HCT116 (cell line): ENCODE data around the gene SLC44A1. TPM values are rescaled to one million over a fixed set of nuclear protein-coding genes. Genes with fewer than 3 reads are reported as not detected.

Experiments
- ATAC-seq: fragments of 200-7000 bp; cut with Tn5 transposase; 2 replicates; pipeline ENCODE4 v1.9.1; 2020; ENCODE audit warnings: mild to moderate bottlenecking, moderate library complexity
- BruUV-seq: library from RNA; stranded (reverse); fragments of 400-500 nt; replicated peaks from 2 replicates; lab custom pipeline; 2021; lab: Mats Ljungman, UMichigan
- CTCF ChIA-PET: fragments of 300-600 bp; sonication (Branson Sonifier 250); formaldehyde crosslinking; loops from one replicate; lab custom pipeline; 2021; ENCODE audit warnings: antibody characterized with exemption; lab: Charles Lee
- POLR2A ChIA-PET: fragments of 300-600, 350-600 bp; sonication (Branson Sonifier 250); formaldehyde crosslinking; loops from one replicate; lab custom pipeline; 2021; ENCODE audit warnings: antibody characterized with exemption; lab: Charles Lee
- RAD21 ChIA-PET, 2 experiments: fragments of 300-600 bp; sonication (Branson Sonifier 250); formaldehyde crosslinking; loops; one replicate each; lab custom pipeline; 2023; ENCODE audit warnings: low total read pairs in 2 of 2; ENCODE audit not compliant: uncharacterized antibody in 2 of 2, unreplicated experiment in 2 of 2, low non-redundant PET in 1 of 2; lab: Charles Lee
- DNase-seq: peaks from one replicate; pipeline ENCODE4 v3.0.0-alpha.2; 2010; ENCODE audit warnings: low read depth, low spot score
- H2AFZ ChIP-seq: fragments of 200-600 bp; shearing (Covaris generic), sonication (generic); 2 replicates; pipeline ENCODE4 v1.6.1; 2017; ENCODE audit warnings: low read depth, mixed run types, mixed read lengths, antibody characterized with exemption, low read length; ENCODE audit not compliant: poor library complexity, severe bottlenecking
- H3K27ac ChIP-seq: 2 replicates; pipeline ENCODE4 v1.5.1; 2012; ENCODE audit warnings: low read depth, low read length
- H3K27me3 ChIP-seq: fragments of 200-600 bp; sonication (generic); 2 replicates; pipeline ENCODE4 v1.6.1; 2016; ENCODE audit warnings: mixed run types, low read length, mixed read lengths; ENCODE audit not compliant: insufficient read depth
- H3K36me3 ChIP-seq, 2 experiments: fragments of 200-500 bp in 1 of 2; fragments of 200-600 bp in 1 of 2; sonication (Bioruptor generic) in 1 of 2; sonication (generic) in 1 of 2; 2 replicates each; pipeline versions ENCODE4 v1.5.1 to v1.6.1; 2014 to 2016; ENCODE audit warnings: low read length in 2 of 2, inconsistent platforms in 1 of 2, mixed read lengths in 1 of 2, mixed run types in 1 of 2; ENCODE audit not compliant: insufficient read depth in 2 of 2, control insufficient read depth in 1 of 2
- H3K4me1 ChIP-seq, 2 experiments: fragments of 200-600 bp in 1 of 2; sonication (generic) in 1 of 2; 2 replicates each; pipeline versions ENCODE4 v1.5.1 to v1.6.1; 2012 to 2017; ENCODE audit warnings: low read length in 2 of 2, inconsistent platforms in 1 of 2, mild to moderate bottlenecking in 1 of 2, mixed read lengths in 1 of 2, mixed run types in 1 of 2, moderate library complexity in 1 of 2; ENCODE audit not compliant: insufficient read depth in 2 of 2, control insufficient read depth in 1 of 2
- H3K4me2 ChIP-seq: fragments of 200-600 bp; sonication (generic); 2 replicates; pipeline ENCODE4 v1.6.1; 2017; ENCODE audit warnings: mixed run types, low read length, mixed read lengths
- H3K4me3 ChIP-seq, 2 experiments: fragments of 200-600 bp in 1 of 2; sonication (generic) in 1 of 2; replicated peaks in 1 of 2; 2 replicates each; pipeline ENCODE4 v1.5.1; 2011 to 2016; ENCODE audit warnings: low read length in 2 of 2, control low read depth in 1 of 2, low read depth in 1 of 2, mild to moderate bottlenecking in 1 of 2, mixed read lengths in 1 of 2, mixed run types in 1 of 2
- H3K79me2 ChIP-seq: fragments of 200-600 bp; sonication (generic); 2 replicates; pipeline ENCODE4 v1.6.1; 2017; ENCODE audit warnings: mild to moderate bottlenecking, mixed run types, low read length, moderate library complexity, mixed read lengths; ENCODE audit not compliant: insufficient read depth
- H3K9ac ChIP-seq: fragments of 200-600 bp; sonication (generic); 2 replicates; pipeline ENCODE4 v1.6.1; 2016; ENCODE audit warnings: low read length, mixed read lengths
- H3K9me2 ChIP-seq: fragments of 200-600 bp; sonication (generic), shearing (Covaris generic); 2 replicates; pipeline ENCODE4 v1.6.1; 2017; ENCODE audit warnings: mixed run types, mild to moderate bottlenecking, moderate library complexity; ENCODE audit not compliant: insufficient read depth
- H3K9me3 ChIP-seq, 2 experiments: fragments of 200-500 bp in 1 of 2; fragments of 200-600 bp in 1 of 2; sonication (Bioruptor generic) in 1 of 2; sonication (generic) in 1 of 2; 2 replicates each; pipeline ENCODE4 v1.6.1; 2014 to 2017; ENCODE audit warnings: low read length in 2 of 2, mixed read lengths in 2 of 2, inconsistent platforms in 1 of 2, low read depth in 1 of 2, mild to moderate bottlenecking in 1 of 2, mixed run types in 1 of 2, moderate library complexity in 1 of 2; ENCODE audit not compliant: control insufficient read depth in 1 of 2, insufficient read depth in 1 of 2
- H4K20me1 ChIP-seq: fragments of 200-600 bp; sonication (generic), shearing (Covaris generic); 2 replicates; pipeline ENCODE4 v1.6.1; 2017; ENCODE audit warnings: mixed run types, mild to moderate bottlenecking, moderate library complexity; ENCODE audit not compliant: insufficient read depth
- CBX3 ChIP-seq: IDR thresholded peaks from 2 replicates; pipeline ENCODE4 v1.6.1; 2012; ENCODE audit warnings: low read depth
- EZH2phosphoT487 ChIP-seq: fragments of 200-600 bp; IDR thresholded peaks from 2 replicates; pipeline ENCODE4 v1.6.1; 2018; ENCODE audit warnings: antibody characterized with exemption, borderline replicate concordance
- FOSL1 ChIP-seq: IDR thresholded peaks from 2 replicates; pipeline ENCODE4 v1.6.1; 2012; ENCODE audit warnings: low read depth
- YY1 ChIP-seq: IDR thresholded peaks from 2 replicates; pipeline ENCODE4 v1.6.1; 2011; ENCODE audit warnings: low read length, low read depth, moderate library complexity, mild to moderate bottlenecking; ENCODE audit not compliant: insufficient replicate concordance; ENCODE audit errors: extremely low read depth
- ZFX ChIP-seq: fragments of 450-650 bp; IDR thresholded peaks from 2 replicates; pipeline ENCODE4 v1.6.1; 2017
- intact Hi-C: fragments of 100-400 bp; cut with micrococcal nuclease; formaldehyde crosslinking; loops from 2 replicates; pipeline ENCODE4 v1.10.0; 2022
- total RNA-seq: library from RNA; stranded (reverse); gene quantifications from one replicate; pipeline ENCODE4 v1.2.1, GENCODE V29; 2021; ENCODE audit not compliant: unreplicated experiment
- TF ChIP-seq, protein P1 (sequence below): IDR thresholded peaks from 2 replicates; pipeline ENCODE4 v1.6.1; 2012; ENCODE audit warnings: low read depth

SLC44A1 gene
- total RNA-seq, 1 experiment from 2014 or later, result 44.1 TPM

DNA sequence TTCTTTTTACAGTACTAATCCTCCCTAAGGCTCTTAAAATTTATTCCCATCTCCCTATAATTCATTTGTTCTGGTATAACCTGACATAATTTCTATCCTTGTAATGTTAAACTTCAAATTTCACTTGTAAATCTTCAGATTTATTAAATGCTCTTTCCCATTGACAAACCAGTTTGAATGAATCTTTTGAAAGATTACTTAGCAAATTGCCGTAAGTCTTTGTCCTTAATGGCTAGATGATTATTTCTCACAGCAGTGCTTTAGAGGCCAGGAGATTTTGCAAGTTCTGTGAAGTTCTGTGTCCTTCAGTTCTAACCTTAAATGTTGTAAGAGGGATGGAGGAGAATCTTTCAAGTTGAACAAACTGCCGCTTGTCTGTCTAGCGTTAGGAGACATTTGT, 4.2 kb downstream of the SLC44A1 start:
- H3K4me3 ChIP-seq, result no peak overlapping the region
- H3K27me3 ChIP-seq, result no peaks in the 10 kb centered on the region
- H3K9ac ChIP-seq, result no peak overlapping the region
- no peak overlapping the region for H2AFZ ChIP-seq
- intact Hi-C loops, result loop anchor here (5.0 to 10.0 kb wide), 3 partner anchors 64 to 384 kb away; no protein-coding TSS in a partner anchor
- no peak for ATAC-seq
- H3K36me3 ChIP-seq, result no peaks in the 10 kb centered on the region
- peaks cover 8 to 15% of the 10 kb centered on the region in 2 experiments; a peak in 3 of 4 replicates for H3K4me1 ChIP-seq
- H4K20me1 ChIP-seq, result no peaks in the 10 kb centered on the region
- no peak overlapping the region for H3K4me2 ChIP-seq
- no peak for TF ChIP-seq FOSL1
- no peak for TF ChIP-seq YY1
- TF ChIP-seq CBX3, result no peak
- POLR2A ChIA-PET, result no interaction called here
- RAD21 ChIA-PET, result no interaction called here
- CTCF ChIA-PET, result no interaction called here
- H3K79me2 ChIP-seq, result peaks cover 43% of the 10 kb centered on the region
- H3K27ac ChIP-seq, result no peak overlapping the region
- DNase-seq, result no peak
- no peaks in the 10 kb centered on the region for H3K9me3 ChIP-seq
- BruUV-seq, result no TSS peak
- no peaks in the 10 kb centered on the region for H3K9me2 ChIP-seq

DNA sequence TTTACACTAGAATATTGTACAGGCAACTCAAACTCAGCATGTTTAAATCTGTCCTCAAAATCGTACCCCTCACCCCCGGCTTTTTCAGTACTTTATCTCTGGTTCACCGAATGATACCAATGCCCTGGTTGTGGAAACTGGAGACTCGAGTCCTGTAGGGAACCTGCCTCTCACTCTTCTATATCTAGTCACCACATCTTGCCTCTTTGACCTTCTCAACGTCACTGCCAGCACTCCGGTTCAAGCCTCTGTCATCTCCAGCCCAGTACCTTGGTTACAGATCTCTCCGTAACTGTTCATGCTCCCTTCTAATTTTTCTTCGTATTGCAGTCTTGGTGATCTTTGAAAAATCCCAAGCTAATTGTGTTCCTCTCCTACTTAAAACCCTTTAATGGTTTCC, 6.7 kb downstream of the SLC44A1 start:
- H3K4me1 ChIP-seq, result peaks cover 3 to 7% of the 10 kb centered on the region in 2 experiments; a peak in 3 of 4 replicates
- ChIA-PET POLR2A (no interaction called here), CTCF (no interaction called here), RAD21 (no interaction called here)
- TF ChIP-seq ZFX, result no peak
- no peak for TF ChIP-seq EZH2phosphoT487
- TF ChIP-seq, protein P1, sequence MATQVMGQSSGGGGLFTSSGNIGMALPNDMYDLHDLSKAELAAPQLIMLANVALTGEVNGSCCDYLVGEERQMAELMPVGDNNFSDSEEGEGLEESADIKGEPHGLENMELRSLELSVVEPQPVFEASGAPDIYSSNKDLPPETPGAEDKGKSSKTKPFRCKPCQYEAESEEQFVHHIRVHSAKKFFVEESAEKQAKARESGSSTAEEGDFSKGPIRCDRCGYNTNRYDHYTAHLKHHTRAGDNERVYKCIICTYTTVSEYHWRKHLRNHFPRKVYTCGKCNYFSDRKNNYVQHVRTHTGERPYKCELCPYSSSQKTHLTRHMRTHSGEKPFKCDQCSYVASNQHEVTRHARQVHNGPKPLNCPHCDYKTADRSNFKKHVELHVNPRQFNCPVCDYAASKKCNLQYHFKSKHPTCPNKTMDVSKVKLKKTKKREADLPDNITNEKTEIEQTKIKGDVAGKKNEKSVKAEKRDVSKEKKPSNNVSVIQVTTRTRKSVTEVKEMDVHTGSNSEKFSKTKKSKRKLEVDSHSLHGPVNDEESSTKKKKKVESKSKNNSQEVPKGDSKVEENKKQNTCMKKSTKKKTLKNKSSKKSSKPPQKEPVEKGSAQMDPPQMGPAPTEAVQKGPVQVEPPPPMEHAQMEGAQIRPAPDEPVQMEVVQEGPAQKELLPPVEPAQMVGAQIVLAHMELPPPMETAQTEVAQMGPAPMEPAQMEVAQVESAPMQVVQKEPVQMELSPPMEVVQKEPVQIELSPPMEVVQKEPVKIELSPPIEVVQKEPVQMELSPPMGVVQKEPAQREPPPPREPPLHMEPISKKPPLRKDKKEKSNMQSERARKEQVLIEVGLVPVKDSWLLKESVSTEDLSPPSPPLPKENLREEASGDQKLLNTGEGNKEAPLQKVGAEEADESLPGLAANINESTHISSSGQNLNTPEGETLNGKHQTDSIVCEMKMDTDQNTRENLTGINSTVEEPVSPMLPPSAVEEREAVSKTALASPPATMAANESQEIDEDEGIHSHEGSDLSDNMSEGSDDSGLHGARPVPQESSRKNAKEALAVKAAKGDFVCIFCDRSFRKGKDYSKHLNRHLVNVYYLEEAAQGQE, result no peak
- H3K9me2 ChIP-seq, result 0 out of 2 replicates have a peak, but pooled peaks cover 3% of the 10 kb centered on the region
- intact Hi-C loops, result no loop called here
- DNase-seq (no peak), ATAC-seq (no peak)
- no TSS peak for BruUV-seq
- no peaks in the 10 kb centered on the region for H4K20me1 ChIP-seq
- H3K79me2 ChIP-seq, result peaks cover 37% of the 10 kb centered on the region
- H2AFZ ChIP-seq, result no peak overlapping the region
- no peak overlapping the region for H3K9ac ChIP-seq
- H3K27ac ChIP-seq, result no peak overlapping the region
- no peak overlapping the region for H3K4me3 ChIP-seq
- no peak overlapping the region for H3K4me2 ChIP-seq
- H3K9me3 ChIP-seq, result no peaks in the 10 kb centered on the region
- no peaks in the 10 kb centered on the region for H3K27me3 ChIP-seq
- no peaks in the 10 kb centered on the region for H3K36me3 ChIP-seq
